ENCODE data around the gene MICU2. TPM values are rescaled to one million over a fixed set of nuclear protein-coding genes. Genes with fewer than 3 reads are reported as not detected.

Gene MICU2
- total RNA-seq, 1 experiment from 2014 or later = 69.9 TPM

- H3K9ac ChIP-seq (ENCODE audit: low read length) = no peak overlapping the region
- H3K36me3 ChIP-seq (ENCODE audit: low read depth, low read length) = no peaks in the 10 kb centered on the region
- intact Hi-C loops (cut with micrococcal nuclease) = no loop called here
- CTCF ChIA-PET = no interaction called here
- ATAC-seq = no peak
- H3K27me3 ChIP-seq (ENCODE audit: low read length) = no peaks in the 10 kb centered on the region
- H3K9me3 ChIP-seq (ENCODE audit: low read length) = no peaks in the 10 kb centered on the region
- POLR2A ChIA-PET (ENCODE audit: unreplicated experiment) = no interaction called here
- H3K27ac ChIP-seq (ENCODE audit: low read length) = no peak overlapping the region
- BruUV-seq (replicated peaks) = no TSS peak
- no peaks in the 10 kb centered on the region for H3F3A ChIP-seq (ENCODE audit: low read length, unreplicated experiment)
- no peak overlapping the region for H2AFZ ChIP-seq (ENCODE audit: low read length)
- TF ChIP-seq EZH2phosphoT487 (IDR thresholded peaks at IDR 0.05; ENCODE audit: borderline replicate concordance, low read length) = no peak
- TF ChIP-seq CTCF (conservative IDR thresholded peaks at IDR 0.05; ENCODE audit: low read depth, low read length) = no peak
- TF ChIP-seq EZH2 (IDR thresholded peaks at IDR 0.05; ENCODE audit: low read length, unreplicated experiment) = no peak
- H4K20me1 ChIP-seq (ENCODE audit: low read length) = no peaks in the 10 kb centered on the region
- no peak overlapping the region for H3K4me3 ChIP-seq (ENCODE audit: low read length)
- DNase-seq = no peak
- no peak overlapping the region for H3K4me2 ChIP-seq (ENCODE audit: low read length)
- no peaks in the 10 kb centered on the region for H3K4me1 ChIP-seq (ENCODE audit: insufficient read depth, low read length)
- H3K79me2 ChIP-seq (ENCODE audit: low read length) = no peaks in the 10 kb centered on the region
- H3K9me2 ChIP-seq (replicated peaks; ENCODE audit: low read length) = no peaks in the 10 kb centered on the region
These were observed 74.7 kb downstream of the MICU2 start for GRCh38 chr13:21529146-21529893.

- Histone ChIP-seq H3K4me1 (ENCODE audit: insufficient read depth, low read length) (no peaks in the 10 kb centered on the region), H3K9me3 (ENCODE audit: low read length) (no peaks in the 10 kb centered on the region), H4K20me1 (ENCODE audit: low read length) (no peaks in the 10 kb centered on the region), H3K27me3 (ENCODE audit: low read length) (no peaks in the 10 kb centered on the region), H3K4me2 (ENCODE audit: low read length) (no peak overlapping the region), H3K4me3 (ENCODE audit: low read length) (no peak overlapping the region), H3K36me3 (ENCODE audit: low read depth, low read length) (no peaks in the 10 kb centered on the region), H3F3A (ENCODE audit: low read length, unreplicated experiment) (no peaks in the 10 kb centered on the region), H2AFZ (ENCODE audit: low read length) (no peak overlapping the region), H3K9me2 (replicated peaks; ENCODE audit: low read length) (no peaks in the 10 kb centered on the region), H3K27ac (ENCODE audit: low read length) (no peak overlapping the region), H3K79me2 (ENCODE audit: low read length) (no peaks in the 10 kb centered on the region), H3K9ac (ENCODE audit: low read length) (no peak overlapping the region)
- DNase-seq (peak; percentile 4), ATAC-seq (peak; percentile 13; the same call in 1 of the 2 replicates)
- BruUV-seq (replicated peaks) = no TSS peak
- ChIA-PET POLR2A (ENCODE audit: unreplicated experiment) (no interaction called here), CTCF (no interaction called here)
- TF ChIP-seq CTCF (conservative IDR thresholded peaks at IDR 0.05; ENCODE audit: low read depth, low read length) (no peak), EZH2phosphoT487 (IDR thresholded peaks at IDR 0.05; ENCODE audit: borderline replicate concordance, low read length) (no peak), EZH2 (IDR thresholded peaks at IDR 0.05; ENCODE audit: low read length, unreplicated experiment) (no peak)
- intact Hi-C loops (cut with micrococcal nuclease) = no loop called here
These were observed 75.4 kb downstream of the MICU2 start for GRCh38 chr13:21528616-21529015.
